Stimulated activated CD4-positive, alpha-beta T cell treated with anti-CD3 and anti-CD28 coated beads, Interleukin-1b, Interleukin-23, amount 100 ng/mL, for 4 hours (primary cell): Measurements from ENCODE around the gene TSPOAP1.

Source experiments
- DNase-seq, 2 donors: peaks; one replicate each; pipeline ENCODE4 v3.0.0-alpha.2; 2020; ENCODE audit warnings: low read depth in 2 of 2

TSPOAP1 gene

GRCh38 chr17:58318065-58318481, 10.5 kb downstream of the TSPOAP1 start:
- no peak for DNase-seq

- DNase-seq: peak; percentile 50 to 66
Measured at GRCh38 chr17:58317421-58318064, 11.1 kb downstream of the TSPOAP1 start.

GRCh38 chr17:58316260-58316960, 12.2 kb downstream of the TSPOAP1 start:
- no peak for DNase-seq

- DNase-seq: no peak
Measured at GRCh38 chr17:58315750-58316149, 12.8 kb downstream of the TSPOAP1 start.

GRCh38 chr17:58315281-58315711, 13.3 kb downstream of the TSPOAP1 start:
- no peak for DNase-seq

- DNase-seq: no peak
Measured at GRCh38 chr17:58314706-58315015, 13.9 kb downstream of the TSPOAP1 start.

- no peak for DNase-seq
Measured at GRCh38 chr17:58313815-58314705, 14.5 kb downstream of the TSPOAP1 start.

- DNase-seq: no peak
Measured at GRCh38 chr17:58312829-58313228, 15.8 kb downstream of the TSPOAP1 start.

- DNase-seq: no peak
Measured at GRCh38 chr17:58312021-58312630, 16.5 kb downstream of the TSPOAP1 start.

- DNase-seq: no peak
Measured at GRCh38 chr17:58311429-58311894, 17.1 kb downstream of the TSPOAP1 start.

GRCh38 chr17:58310511-58311428, 17.8 kb downstream of the TSPOAP1 start:
- DNase-seq: no peak

GRCh38 chr17:58309918-58310259, 18.7 kb downstream of the TSPOAP1 start:
- no peak for DNase-seq

- DNase-seq: no peak
Measured at GRCh38 chr17:58308985-58309917, 19.3 kb downstream of the TSPOAP1 start.

GRCh38 chr17:58308173-58308984, 20.2 kb downstream of the TSPOAP1 start:
- DNase-seq: no peak

- DNase-seq: no peak
Measured at GRCh38 chr17:58307468-58308172, 21.0 kb downstream of the TSPOAP1 start.

GRCh38 chr17:58306131-58306951, 22.3 kb downstream of the TSPOAP1 start:
- no peak for DNase-seq

GRCh38 chr17:58305626-58306025, 23.0 kb downstream of the TSPOAP1 start:
- DNase-seq: no peak
